GM23338 (cell line): ENCODE measurements around the gene IRF8.

Experiments used
- CREB1 ChIP-seq: fragments of 250-450 bp; sonication (Bioruptor Pico); IDR thresholded peaks from 2 replicates; pipeline ENCODE4 v1.5.0; 2020; ENCODE audit warnings: low read depth, mild to moderate bottlenecking, moderate library complexity
- CTCF ChIP-seq, 2 experiments: fragments of 200-600 bp in 1 of 2; sonication (generic) in 1 of 2; conservative IDR thresholded peaks; 2 replicates each; pipeline versions ENCODE4 v1.5.1 to v1.6.1; 2016 to 2017; ENCODE audit warnings: antibody characterized with exemption in 2 of 2, low read depth in 2 of 2, mild to moderate bottlenecking in 2 of 2, moderate library complexity in 1 of 2
- ETS1 ChIP-seq: IDR thresholded peaks from 2 replicates; pipeline ENCODE4 v1.6.1; 2016; ENCODE audit warnings: antibody characterized with exemption
- EZH2 ChIP-seq: fragments of 200-600 bp; sonication (generic); IDR thresholded peaks from one replicate; pipeline ENCODE4 v1.8.0; 2017; ENCODE audit warnings: antibody characterized with exemption, mild to moderate bottlenecking, low read depth; ENCODE audit not compliant: unreplicated experiment
- EZH2phosphoT487 ChIP-seq: fragments of 200-600 bp; sonication (generic); IDR thresholded peaks from one replicate; pipeline ENCODE4 v1.8.1; 2018; ENCODE audit warnings: antibody characterized with exemption; ENCODE audit not compliant: unreplicated experiment
- JUNB ChIP-seq: IDR thresholded peaks from one replicate; pipeline ENCODE4 v1.6.1; 2016; ENCODE audit warnings: antibody characterized with exemption; ENCODE audit not compliant: unreplicated experiment
- NANOG ChIP-seq: IDR thresholded peaks from 2 replicates; pipeline ENCODE4 v1.6.1; 2016; ENCODE audit warnings: antibody characterized with exemption, borderline replicate concordance
- POLR2AphosphoS5 ChIP-seq: IDR thresholded peaks from 2 replicates; pipeline ENCODE4 v1.6.1; 2016; ENCODE audit warnings: antibody characterized with exemption, low read depth
- REST ChIP-seq: IDR thresholded peaks from one replicate; pipeline ENCODE4 v1.6.1; 2018; ENCODE audit warnings: antibody characterized with exemption; ENCODE audit not compliant: unreplicated experiment
- STAT1 ChIP-seq: IDR thresholded peaks from one replicate; pipeline ENCODE4 v1.6.1; 2016; ENCODE audit warnings: antibody characterized with exemption; ENCODE audit not compliant: unreplicated experiment

- no peak for TF ChIP-seq CTCF (conservative IDR thresholded peaks at IDR 0.05; ENCODE audit: low read depth in 2 of 2)
- no peak for TF ChIP-seq STAT1
- no peak for TF ChIP-seq REST
- TF ChIP-seq ETS1: no peak
- no peak for TF ChIP-seq POLR2AphosphoS5
- TF ChIP-seq EZH2phosphoT487: no peak
- no peak for TF ChIP-seq EZH2
- TF ChIP-seq NANOG: no peak
- no peak for TF ChIP-seq CREB1 (CRISPR knock-in tag)
- no peak for TF ChIP-seq JUNB
These were observed 71.2 kb downstream of the IRF8 start for GRCh38 chr16:85970016-85970733.
